Stimulated activated CD8-positive, alpha-beta memory T cell treated with anti-CD3 and anti-CD28 coated beads, Interleukin-15, amount 100 ng/mL, for 24 hours (primary cell): Measurements from ENCODE around the gene ADGRD1.

Experiments used
- DNase-seq: peaks from one replicate; pipeline ENCODE4 v3.0.0-alpha.2; 2020; ENCODE audit warnings: low read depth

The ADGRD1 gene

GRCh38 chr12:131007031-131007739 is 53.5 kb downstream of the ADGRD1 start:
- DNase-seq: no peak

DNA sequence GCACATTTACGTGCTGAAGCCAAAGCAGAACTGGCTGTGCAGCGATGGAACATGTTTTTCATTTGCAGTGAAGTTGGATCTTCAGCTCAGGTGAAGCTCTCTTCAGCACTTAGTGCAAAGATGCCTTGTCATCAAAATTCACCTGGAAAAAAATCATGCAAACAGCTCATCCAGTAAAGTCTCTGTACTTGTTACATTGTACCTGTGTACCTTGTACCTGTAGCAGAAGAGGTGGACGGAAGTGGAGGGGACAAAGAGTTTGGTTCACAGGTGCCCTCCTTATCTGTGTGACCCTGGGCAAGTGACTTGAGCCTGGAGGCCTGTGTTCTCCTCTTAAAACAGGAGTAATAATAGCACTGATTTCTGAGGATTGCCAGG is 54.0 kb downstream of the ADGRD1 start:
- DNase-seq: no peak

- no peak for DNase-seq
These were observed 54.6 kb downstream of the ADGRD1 start for GRCh38 chr12:131008131-131008912.

- DNase-seq: no peak
These were observed 55.2 kb downstream of the ADGRD1 start for GRCh38 chr12:131008913-131009270.

DNA sequence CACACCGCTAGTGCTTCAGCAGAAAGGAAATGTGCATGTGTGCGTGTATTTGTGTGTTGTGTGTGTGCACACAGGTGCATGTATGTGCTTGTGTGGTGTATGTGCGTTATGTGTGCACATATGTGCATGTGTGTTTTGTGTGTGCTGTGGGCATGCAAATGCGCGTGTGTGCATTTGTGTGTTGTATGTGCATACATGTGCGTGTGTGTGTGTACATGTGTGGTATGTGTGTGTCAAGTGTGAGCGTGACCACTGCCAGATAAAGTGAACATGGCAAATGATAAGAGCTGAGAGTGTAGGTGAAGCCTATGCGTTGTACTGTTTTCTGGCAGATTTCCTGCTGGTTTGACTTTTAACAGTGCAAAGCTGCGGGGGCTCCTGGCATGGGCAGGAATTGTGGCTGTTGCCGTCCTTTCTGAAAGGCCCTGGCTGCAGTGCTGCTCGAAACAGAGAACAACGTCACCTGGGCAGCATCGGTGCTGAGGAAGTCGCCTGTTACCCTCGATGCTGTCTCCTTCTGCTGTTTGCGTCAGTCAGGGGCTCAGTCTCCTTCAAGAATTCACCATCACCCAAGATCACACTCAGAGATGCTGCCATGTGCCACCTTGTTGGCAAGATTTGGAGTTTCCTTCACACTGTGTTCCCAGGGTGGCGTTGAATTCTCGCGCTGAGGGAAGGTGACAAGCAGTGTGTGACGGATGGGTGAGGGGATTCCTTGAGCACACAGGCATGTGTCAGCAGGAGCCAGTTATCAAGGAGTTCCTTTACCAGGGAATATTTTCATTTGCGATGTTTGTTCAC is 56.1 kb downstream of the ADGRD1 start:
- DNase-seq: no peak

DNA sequence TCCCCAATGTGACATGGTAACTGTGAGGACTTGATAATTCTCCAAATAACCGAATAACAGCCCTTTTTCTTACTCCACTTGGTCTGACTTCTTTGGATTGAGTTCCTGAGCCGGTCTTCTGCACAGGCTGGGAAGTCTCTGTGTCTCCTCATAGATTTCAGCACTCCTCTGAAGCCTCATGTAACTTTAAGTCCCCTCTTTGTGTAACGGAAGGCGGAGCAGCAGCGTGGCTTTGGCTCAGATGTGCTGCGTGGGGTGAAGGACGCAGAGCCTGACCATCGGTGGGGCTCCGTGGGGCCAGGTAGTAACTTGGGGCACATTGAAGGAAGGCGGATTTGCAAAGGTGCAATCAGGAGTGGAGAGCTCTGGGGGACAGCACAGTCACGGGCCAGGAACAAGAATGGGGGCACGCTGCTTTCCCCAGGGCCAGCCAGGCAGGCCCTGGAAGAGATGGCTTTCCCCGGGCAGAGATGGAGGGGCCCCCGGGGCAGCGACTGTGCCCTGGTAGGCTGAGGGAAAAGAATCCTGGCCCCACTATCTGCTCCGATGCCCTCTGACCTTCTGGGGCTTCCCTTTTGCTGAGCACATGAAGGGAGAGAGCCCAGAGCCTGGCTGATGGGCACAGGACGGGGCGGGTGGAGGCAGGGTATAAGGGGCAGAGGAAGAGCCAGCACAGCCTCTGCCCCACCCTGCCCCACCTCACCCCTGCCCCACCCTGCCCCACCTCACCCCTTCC is 56.9 kb downstream of the ADGRD1 start:
- no peak for DNase-seq

GRCh38 chr12:131011165-131012079 is 57.7 kb downstream of the ADGRD1 start:
- DNase-seq: no peak

DNA sequence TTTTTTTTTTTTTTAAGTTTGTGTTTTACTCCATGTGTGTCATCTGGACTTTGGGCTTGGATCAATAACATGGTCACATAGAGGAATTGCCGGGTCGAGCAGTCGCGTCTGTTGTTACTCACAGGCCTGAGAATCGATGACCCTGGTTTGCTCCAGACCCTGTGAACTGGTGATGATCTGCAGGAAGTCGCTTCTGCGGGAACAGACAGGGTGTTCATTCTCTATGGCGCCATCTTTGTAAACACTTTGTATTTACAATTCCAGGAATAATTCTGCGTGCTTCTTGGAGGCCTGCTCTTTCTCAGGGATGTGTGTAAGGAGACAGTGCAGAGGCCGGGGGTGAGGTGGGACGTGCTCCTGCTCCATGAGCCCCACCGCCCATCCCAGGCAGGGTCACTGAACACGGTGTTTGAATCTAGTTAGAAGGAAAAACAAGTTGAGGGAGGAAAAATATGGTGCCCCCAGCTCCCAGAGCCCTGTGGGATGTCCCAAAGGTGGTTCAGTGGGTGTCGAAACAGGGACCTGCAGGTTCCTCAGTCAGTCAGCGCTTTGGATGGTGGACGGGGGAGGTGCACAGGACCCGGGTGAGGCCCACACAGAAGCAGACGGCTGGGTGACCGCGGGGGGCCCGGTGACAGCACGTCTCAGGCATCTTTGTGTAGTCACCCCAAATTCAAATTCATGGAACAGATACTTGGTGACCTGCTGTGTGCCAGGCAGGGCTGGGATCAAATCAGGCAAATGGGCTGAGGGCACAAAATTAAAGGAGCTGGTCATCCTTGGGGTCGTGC is 58.8 kb downstream of the ADGRD1 start:
- no peak for DNase-seq

DNA sequence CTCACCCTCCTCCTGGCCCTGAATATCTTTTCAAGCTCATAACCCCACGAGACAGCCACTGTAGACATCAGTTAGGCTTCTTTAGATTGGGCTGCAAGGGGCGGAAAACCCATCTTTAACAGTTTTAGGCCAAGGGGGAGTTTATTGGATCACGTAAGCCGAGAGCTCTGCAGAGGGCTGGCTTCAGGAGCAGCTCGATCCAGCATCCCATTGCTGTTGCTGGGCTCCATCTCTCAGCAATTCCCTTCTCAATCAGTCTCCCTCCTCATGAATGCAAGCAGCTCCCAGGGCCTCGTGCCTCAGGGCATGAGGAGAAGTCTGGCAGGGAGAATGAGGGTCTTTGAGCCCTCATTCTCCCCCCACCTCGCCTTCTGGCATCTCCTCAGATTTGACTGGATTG is 59.4 kb downstream of the ADGRD1 start:
- DNase-seq: no peak

DNA sequence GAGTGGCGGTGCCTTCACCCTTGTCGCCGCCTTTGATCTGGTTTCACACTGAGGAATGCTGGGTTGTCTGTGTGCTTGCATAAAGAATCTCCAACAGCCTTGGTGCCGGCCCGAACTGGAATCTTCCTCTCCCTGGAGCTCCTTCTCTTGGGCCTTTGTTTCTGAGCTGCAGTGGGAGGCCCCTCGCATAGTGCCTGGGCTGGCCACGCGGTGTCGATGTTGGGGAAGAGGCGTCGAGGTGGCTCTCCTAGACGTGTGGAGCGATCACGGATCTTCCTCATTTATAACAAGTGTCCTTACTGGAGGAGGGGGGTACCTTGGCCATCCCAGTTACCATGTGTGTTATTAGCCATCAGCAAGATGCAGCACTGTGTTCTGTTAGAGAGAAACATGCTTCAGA is 60.6 kb downstream of the ADGRD1 start:
- no peak for DNase-seq

DNA sequence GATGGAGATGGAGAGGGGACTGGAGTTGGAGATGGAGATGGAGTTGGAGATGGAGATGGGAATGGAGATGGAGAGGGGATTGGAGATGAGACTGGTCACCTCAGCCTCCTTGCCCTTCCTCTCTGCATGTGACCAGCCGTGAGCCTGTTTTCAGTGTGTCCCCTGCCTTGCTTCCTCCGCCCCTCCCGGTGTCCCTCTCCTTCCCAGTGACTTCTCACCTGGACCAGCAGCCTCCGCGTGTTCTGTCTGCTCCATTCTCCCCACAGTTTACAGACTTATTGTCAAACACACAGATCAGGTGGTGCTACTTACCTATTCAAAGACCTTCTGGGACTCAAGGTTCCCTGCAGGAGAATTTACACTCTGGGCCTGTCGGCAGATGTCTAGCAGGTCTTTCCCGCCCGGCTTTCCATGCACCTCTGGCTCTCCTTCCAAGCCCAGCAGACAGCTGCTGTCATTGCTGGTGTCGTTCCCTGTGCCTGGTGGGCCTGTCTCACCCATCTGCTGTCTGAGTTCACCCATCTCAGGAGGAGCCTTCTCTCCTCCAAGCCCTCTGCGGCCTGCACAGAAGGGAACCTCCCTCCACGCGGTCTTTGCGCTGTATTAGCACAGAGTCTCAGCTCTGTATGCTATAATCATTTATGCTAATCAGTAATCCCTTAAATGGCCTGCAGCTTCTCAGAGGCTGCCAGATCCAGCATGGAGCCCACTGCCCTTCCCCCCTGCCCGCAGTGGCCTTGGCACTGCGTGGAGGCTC is 62.1 kb downstream of the ADGRD1 start:
- no peak for DNase-seq

- DNase-seq: no peak
These were observed 63.8 kb downstream of the ADGRD1 start for GRCh38 chr12:131017477-131017991.

- DNase-seq: no peak
These were observed 64.4 kb downstream of the ADGRD1 start for GRCh38 chr12:131018019-131018620.

DNA sequence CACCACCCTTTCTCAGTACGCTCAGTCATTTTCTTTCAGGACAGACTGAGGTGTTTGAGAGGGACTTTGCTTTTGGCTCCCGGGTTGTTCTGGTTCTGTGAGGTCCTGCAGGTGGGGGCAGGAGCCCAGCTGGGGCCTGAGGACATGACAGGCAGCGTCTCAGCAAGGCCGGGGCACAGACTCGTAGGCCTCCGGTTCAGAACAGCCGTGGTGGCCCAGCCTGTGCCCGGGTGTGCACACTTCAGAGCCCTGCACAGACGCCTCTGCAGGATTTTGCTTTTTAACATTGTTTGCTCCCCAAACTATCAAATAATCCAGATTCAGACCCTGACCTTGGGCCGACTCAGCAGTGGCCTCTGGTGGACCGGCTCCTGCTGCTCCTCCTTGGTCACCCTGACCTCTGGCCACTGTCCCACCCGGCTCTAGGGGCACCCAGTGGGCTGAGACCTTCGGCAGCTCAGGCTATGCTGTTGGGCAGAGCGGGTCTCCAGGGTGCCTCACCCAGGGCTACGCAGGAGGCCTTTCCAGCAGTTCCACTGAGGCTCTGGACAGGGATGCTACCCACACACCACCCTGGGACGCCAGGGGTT is 65.2 kb downstream of the ADGRD1 start:
- DNase-seq: no peak

GRCh38 chr12:131020326-131021153 is 66.8 kb downstream of the ADGRD1 start:
- no peak for DNase-seq

GRCh38 chr12:131021154-131021541 is 67.4 kb downstream of the ADGRD1 start:
- no peak for DNase-seq

DNA sequence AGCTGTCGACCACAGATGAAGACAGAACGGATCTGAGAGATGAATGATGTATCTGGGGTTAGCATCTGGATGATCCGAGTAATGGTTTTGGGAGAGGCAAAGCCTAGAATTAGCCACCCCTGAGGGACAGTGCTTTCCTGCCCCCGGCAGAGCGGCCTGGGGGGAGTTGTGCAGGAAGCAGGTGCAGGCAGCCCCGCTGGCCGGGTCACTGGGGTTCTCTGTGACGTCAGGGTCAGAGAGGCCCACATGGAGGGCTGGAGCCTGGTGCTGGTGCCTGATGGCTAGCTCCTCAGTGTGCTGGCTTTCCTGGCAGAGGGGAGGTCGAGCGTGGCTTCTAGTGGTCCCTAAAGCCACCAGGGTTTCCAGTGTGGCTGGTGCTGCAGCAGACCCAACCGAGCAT is 70.3 kb downstream of the ADGRD1 start:
- no peak for DNase-seq

DNA sequence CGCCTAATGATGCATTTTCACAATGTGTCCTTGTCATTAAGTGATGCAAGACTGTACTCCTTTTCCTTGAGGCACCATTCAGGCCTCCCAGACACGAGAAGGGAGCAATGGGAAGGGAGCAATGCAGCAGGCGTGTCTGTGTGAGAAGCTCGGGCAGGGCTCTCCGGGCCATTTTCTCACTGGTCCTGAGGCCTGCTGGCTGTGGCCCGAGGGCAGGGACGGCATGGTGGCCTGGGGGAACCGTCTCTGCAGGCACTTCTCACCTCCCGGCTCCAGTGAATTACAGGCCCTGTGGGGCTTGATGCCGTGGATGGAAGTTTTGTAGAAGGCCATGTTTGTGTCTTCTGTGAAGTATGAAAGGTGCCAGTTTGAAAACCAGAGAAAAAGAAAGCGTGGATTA is 71.0 kb downstream of the ADGRD1 start:
- no peak for DNase-seq
